ENCODE data around the gene FOXI2.

The FOXI2 gene

GRCh38 chr10:127735156-127735555 is 1.8 kb upstream of the FOXI2 start:
- H3K4me1 Mint-ChIP-seq, result no peaks in the 10 kb centered on the region
- peaks cover 36% of the 10 kb centered on the region for H3K27me3 Mint-ChIP-seq
- H3K27ac Mint-ChIP-seq (ENCODE audit: low read depth), result no peak overlapping the region
- H3K36me3 Mint-ChIP-seq (ENCODE audit: insufficient read depth), result no peaks in the 10 kb centered on the region
- DNase-seq (ENCODE audit: low spot score in 2 of 2) (no peak), ATAC-seq (replicated peaks; ENCODE audit: extremely low read depth, poor library complexity, severe bottlenecking) (no peak)
- peaks cover 4% of the 10 kb centered on the region for H3K9me3 Mint-ChIP-seq
- H3K4me3 Mint-ChIP-seq, result no peak overlapping the region

DNA sequence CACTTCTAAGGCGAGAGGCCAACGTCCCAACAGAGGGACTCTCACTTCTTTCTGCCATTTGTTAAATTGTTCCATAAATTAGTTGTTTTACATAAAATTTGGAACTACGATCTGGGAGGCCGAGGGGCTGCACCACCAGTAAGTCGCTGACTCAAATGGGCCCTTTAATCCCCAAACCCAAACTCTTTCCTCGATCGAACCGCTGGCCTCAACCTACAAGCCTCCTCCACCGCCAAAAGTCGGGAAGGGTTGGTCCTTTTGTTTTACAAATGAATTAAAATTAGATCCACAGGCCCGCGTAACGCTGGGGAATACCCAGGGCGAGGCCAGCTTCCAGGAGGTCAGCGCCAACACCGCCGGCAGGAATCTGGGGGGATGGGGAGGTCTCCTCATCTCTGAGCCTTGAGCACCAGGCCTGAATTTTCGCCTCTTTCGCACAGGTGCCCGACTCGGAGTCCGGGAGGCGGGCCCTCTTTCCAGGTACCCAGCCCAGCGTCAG is 1.2 kb upstream of the FOXI2 start:
- no peak for ATAC-seq (replicated peaks; ENCODE audit: extremely low read depth, poor library complexity, severe bottlenecking)

DNA sequence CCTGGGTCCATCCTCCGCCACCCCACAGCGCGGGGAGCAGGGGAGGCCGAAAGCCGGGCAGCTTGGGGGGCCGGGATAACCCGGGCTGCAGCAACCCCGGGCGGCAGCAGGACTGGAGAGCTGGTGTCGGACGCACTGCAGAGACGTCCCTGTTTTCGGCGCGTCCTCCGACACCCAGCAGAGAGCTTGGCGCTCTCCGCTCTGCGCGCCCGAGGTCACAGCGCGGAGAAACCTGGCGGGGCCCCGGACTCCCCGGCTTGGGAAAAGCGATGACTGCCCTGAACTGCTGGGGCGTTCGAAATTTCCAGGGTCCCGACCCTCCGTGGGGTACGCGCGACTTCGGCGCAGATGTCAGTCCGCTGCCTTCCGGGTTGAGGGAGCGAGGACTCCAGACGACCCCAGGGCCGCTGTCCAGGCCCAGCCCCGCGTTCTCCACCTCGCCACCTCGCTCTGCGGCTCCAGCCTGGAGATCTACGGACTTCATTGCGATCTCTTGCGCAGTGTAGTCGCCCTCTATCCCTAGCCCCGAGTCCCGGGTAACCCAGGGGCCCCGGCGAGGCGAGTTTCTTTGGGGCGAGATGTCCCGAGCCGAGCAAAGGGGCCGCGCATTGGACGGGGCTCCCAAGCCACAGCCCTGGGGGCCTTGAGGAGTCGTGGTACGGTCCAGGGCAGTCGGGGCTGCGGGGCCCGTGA is 617 bp upstream of the FOXI2 start:
- peaks cover 36% of the 10 kb centered on the region for H3K27me3 Mint-ChIP-seq
- H3K4me3 Mint-ChIP-seq, result no peak overlapping the region
- DNase-seq (ENCODE audit: low spot score in 2 of 2) (no peak), ATAC-seq (replicated peaks; ENCODE audit: extremely low read depth, poor library complexity, severe bottlenecking) (no peak)
- no peaks in the 10 kb centered on the region for H3K36me3 Mint-ChIP-seq (ENCODE audit: insufficient read depth)
- peaks cover 5% of the 10 kb centered on the region for H3K9me3 Mint-ChIP-seq
- no peak overlapping the region for H3K27ac Mint-ChIP-seq (ENCODE audit: low read depth)
- H3K4me1 Mint-ChIP-seq, result no peaks in the 10 kb centered on the region

More for the DNA sequence above, 1.2 kb upstream of the FOXI2 start:
- H3K9me3 Mint-ChIP-seq, result peaks cover 5% of the 10 kb centered on the region
- no peak overlapping the region for H3K27ac Mint-ChIP-seq (ENCODE audit: low read depth)
- peaks cover 36% of the 10 kb centered on the region for H3K27me3 Mint-ChIP-seq
- H3K4me1 Mint-ChIP-seq, result no peaks in the 10 kb centered on the region
- no peak overlapping the region for H3K4me3 Mint-ChIP-seq
- H3K36me3 Mint-ChIP-seq (ENCODE audit: insufficient read depth), result no peaks in the 10 kb centered on the region
- no peak for DNase-seq (ENCODE audit: low spot score in 2 of 2)

DNA sequence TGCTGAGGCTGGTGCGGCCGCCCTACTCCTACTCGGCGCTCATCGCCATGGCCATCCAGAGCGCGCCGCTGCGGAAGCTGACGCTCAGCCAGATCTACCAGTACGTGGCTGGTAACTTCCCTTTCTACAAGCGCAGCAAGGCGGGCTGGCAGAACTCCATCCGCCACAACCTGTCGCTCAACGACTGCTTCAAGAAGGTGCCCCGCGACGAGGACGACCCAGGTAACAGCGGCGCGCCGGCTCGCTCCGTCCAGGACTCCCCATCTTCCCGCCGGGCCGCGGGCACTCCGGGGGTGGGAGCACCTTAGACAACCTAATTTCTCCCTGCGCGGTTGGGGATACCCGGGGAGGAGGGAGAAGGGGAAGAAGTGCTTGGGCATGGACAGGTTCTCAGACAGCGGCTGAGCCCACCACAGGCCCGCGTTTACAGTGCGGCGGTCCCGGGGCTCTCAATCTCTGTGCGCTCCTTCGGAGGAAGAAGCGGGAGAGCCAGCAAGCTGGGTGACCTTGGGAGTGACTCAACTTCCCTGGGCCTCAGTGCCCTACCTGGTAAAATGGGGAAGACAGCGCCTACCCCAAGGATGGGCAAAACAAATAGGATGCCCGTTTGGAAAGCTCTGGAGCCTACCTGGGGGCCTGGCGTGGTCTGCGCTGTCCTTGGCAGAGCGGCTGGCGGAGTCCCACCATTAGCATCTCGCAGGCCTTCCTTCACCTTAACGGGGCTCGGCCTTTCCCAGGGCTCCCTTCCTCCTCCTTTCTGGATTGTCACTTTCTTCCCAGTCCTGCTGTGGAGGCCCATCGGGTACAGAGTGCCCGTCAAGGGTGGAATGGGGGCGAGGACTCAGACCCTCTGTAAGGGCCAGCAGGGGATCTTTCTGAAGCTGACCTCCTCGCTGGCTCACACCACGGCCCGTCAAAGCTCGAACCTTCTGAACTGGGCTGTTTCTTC is 852 bp downstream of the FOXI2 start:
- DNase-seq (ENCODE audit: low spot score in 2 of 2), result no peak
- peaks cover 29% of the 10 kb centered on the region for H3K27me3 Mint-ChIP-seq
- H3K36me3 Mint-ChIP-seq (ENCODE audit: insufficient read depth), result no peaks in the 10 kb centered on the region
- H3K4me3 Mint-ChIP-seq, result no peak overlapping the region
- no peaks in the 10 kb centered on the region for H3K4me1 Mint-ChIP-seq
- ATAC-seq (replicated peaks; ENCODE audit: extremely low read depth, poor library complexity, severe bottlenecking), result no peak
- no peak overlapping the region for H3K27ac Mint-ChIP-seq (ENCODE audit: low read depth)
- H3K9me3 Mint-ChIP-seq, result peaks cover 5% of the 10 kb centered on the region

GRCh38 chr10:127738512-127739424 is 1.8 kb downstream of the FOXI2 start:
- Mint-ChIP-seq H3K36me3 (ENCODE audit: insufficient read depth) (no peaks in the 10 kb centered on the region), H3K4me3 (no peak overlapping the region), H3K27me3 (peaks cover 29% of the 10 kb centered on the region), H3K27ac (ENCODE audit: low read depth) (no peak overlapping the region), H3K9me3 (peaks cover 5% of the 10 kb centered on the region), H3K4me1 (no peaks in the 10 kb centered on the region)
- DNase-seq (ENCODE audit: low spot score in 2 of 2) (no peak), ATAC-seq (replicated peaks; ENCODE audit: extremely low read depth, poor library complexity, severe bottlenecking) (no peak)

DNA sequence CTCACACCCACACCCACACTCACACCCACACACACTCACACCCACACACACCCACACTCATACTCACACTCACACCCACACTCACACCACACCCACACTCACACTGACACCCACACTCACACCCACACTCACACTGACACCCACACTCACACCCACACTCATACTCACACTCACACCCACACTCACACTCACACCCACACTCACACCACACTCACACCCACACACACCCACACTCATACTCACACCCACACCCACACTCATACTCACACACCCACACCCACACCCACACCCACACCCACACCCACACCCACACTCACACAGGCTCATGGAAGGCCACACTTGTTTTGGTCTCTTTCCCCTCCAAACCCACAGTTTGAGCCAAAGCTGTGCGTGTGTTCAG is 2.9 kb downstream of the FOXI2 start:
- DNase-seq (ENCODE audit: low spot score in 2 of 2) (no peak), ATAC-seq (replicated peaks; ENCODE audit: extremely low read depth, poor library complexity, severe bottlenecking) (no peak)
- H3K36me3 Mint-ChIP-seq (ENCODE audit: insufficient read depth), result no peaks in the 10 kb centered on the region
- no peak overlapping the region for H3K4me3 Mint-ChIP-seq
- no peak overlapping the region for H3K27ac Mint-ChIP-seq (ENCODE audit: low read depth)
- peaks cover 5% of the 10 kb centered on the region for H3K9me3 Mint-ChIP-seq
- no peaks in the 10 kb centered on the region for H3K4me1 Mint-ChIP-seq
- peaks cover 29% of the 10 kb centered on the region for H3K27me3 Mint-ChIP-seq

DNA sequence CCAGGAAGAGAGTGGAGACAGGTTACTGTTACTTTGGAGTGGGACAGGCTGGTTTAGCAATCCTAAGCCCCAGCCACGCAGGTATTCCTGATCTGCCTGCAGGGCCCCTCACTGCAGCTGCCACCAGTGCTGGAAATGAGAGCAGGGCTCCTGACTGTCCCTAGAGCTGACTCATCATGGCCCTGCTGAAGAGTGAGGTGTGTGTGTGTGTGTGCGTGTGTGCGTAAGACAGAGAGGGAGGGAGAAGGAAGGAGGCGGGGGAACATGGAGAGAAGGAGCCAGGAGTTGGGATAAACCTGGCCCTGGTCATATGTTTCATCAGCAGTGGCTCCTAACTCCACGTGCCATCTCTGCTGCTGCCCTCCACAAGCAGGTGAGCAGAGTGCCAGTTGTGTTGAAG is 3.6 kb downstream of the FOXI2 start:
- H3K36me3 Mint-ChIP-seq (ENCODE audit: insufficient read depth), result no peaks in the 10 kb centered on the region
- ATAC-seq (replicated peaks; ENCODE audit: extremely low read depth, poor library complexity, severe bottlenecking) (no peak), DNase-seq (ENCODE audit: low spot score in 2 of 2) (no peak)
- peaks cover 24% of the 10 kb centered on the region for H3K27me3 Mint-ChIP-seq
- H3K4me3 Mint-ChIP-seq, result no peak overlapping the region
- H3K4me1 Mint-ChIP-seq, result no peaks in the 10 kb centered on the region
- peaks cover 5% of the 10 kb centered on the region for H3K9me3 Mint-ChIP-seq
- no peak overlapping the region for H3K27ac Mint-ChIP-seq (ENCODE audit: low read depth)

DNA sequence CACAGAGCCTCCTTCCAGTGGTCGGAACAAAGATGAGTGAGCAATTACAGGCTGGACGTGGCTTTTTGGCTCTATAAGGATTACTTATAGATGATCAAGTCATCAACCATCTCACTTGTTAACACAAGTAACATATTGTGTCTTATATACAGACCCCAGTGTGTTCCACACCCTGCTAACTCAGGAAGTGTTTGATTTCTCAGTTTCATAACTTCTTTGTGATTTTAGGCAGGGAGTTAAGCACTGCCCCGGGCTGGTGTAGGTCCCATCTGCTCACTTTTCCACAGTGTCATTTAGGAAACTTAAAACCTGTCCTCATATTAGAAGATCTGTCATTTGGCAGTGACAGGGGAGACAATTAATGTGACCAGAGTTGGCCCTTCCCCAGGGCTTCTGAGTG is 6.2 kb downstream of the FOXI2 start:
- Mint-ChIP-seq H3K27me3 (peaks cover 24% of the 10 kb centered on the region), H3K4me1 (no peaks in the 10 kb centered on the region), H3K36me3 (ENCODE audit: insufficient read depth) (peaks cover 2% of the 10 kb centered on the region), H3K27ac (ENCODE audit: low read depth) (no peak overlapping the region), H3K4me3 (no peak overlapping the region), H3K9me3 (peaks cover 5% of the 10 kb centered on the region)
- ATAC-seq (replicated peaks; ENCODE audit: extremely low read depth, poor library complexity, severe bottlenecking), result no peak
- no peak for DNase-seq (ENCODE audit: low spot score in 2 of 2)

- H3K27me3 Mint-ChIP-seq, result peaks cover 35% of the 10 kb centered on the region
- H3K36me3 Mint-ChIP-seq (ENCODE audit: insufficient read depth), result peaks cover 2% of the 10 kb centered on the region
- no peak for ATAC-seq (replicated peaks; ENCODE audit: extremely low read depth, poor library complexity, severe bottlenecking)
- DNase-seq (ENCODE audit: low spot score in 2 of 2), result no peak
- no peak overlapping the region for H3K27ac Mint-ChIP-seq (ENCODE audit: low read depth)
- no peak overlapping the region for H3K4me3 Mint-ChIP-seq
- peaks cover 3% of the 10 kb centered on the region for H3K9me3 Mint-ChIP-seq
- H3K4me1 Mint-ChIP-seq, result no peaks in the 10 kb centered on the region
Measured at GRCh38 chr10:127744956-127745355, 8.0 kb downstream of the FOXI2 start.

GRCh38 chr10:127745861-127746260 is 8.9 kb downstream of the FOXI2 start:
- no peak overlapping the region for H3K4me3 Mint-ChIP-seq
- no peaks in the 10 kb centered on the region for H3K9me3 Mint-ChIP-seq
- H3K4me1 Mint-ChIP-seq, result no peaks in the 10 kb centered on the region
- H3K27me3 Mint-ChIP-seq, result peaks cover 39% of the 10 kb centered on the region
- DNase-seq (ENCODE audit: low spot score in 2 of 2), result no peak
- no peak overlapping the region for H3K27ac Mint-ChIP-seq (ENCODE audit: low read depth)
- no peak for ATAC-seq (replicated peaks; ENCODE audit: extremely low read depth, poor library complexity, severe bottlenecking)
- H3K36me3 Mint-ChIP-seq (ENCODE audit: insufficient read depth), result peaks cover 2% of the 10 kb centered on the region

GRCh38 chr10:127755753-127756152 is 18.8 kb downstream of the FOXI2 start:
- no peaks in the 10 kb centered on the region for H3K4me1 Mint-ChIP-seq
- H3K9me3 Mint-ChIP-seq, result no peaks in the 10 kb centered on the region
- no peak overlapping the region for H3K27ac Mint-ChIP-seq (ENCODE audit: low read depth)
- ATAC-seq (replicated peaks; ENCODE audit: extremely low read depth, poor library complexity, severe bottlenecking) (no peak), DNase-seq (ENCODE audit: low spot score in 2 of 2) (no peak)
- peaks cover 28% of the 10 kb centered on the region for H3K27me3 Mint-ChIP-seq
- H3K36me3 Mint-ChIP-seq (ENCODE audit: insufficient read depth), result no peaks in the 10 kb centered on the region
- H3K4me3 Mint-ChIP-seq, result no peak overlapping the region

GRCh38 chr10:127756264-127756663 is 19.3 kb downstream of the FOXI2 start:
- no peaks in the 10 kb centered on the region for H3K36me3 Mint-ChIP-seq (ENCODE audit: insufficient read depth)
- ATAC-seq (replicated peaks; ENCODE audit: extremely low read depth, poor library complexity, severe bottlenecking) (no peak), DNase-seq (ENCODE audit: low spot score in 2 of 2) (no peak)
- no peaks in the 10 kb centered on the region for H3K9me3 Mint-ChIP-seq
- no peak overlapping the region for H3K27ac Mint-ChIP-seq (ENCODE audit: low read depth)
- H3K4me3 Mint-ChIP-seq, result no peak overlapping the region
- H3K27me3 Mint-ChIP-seq, result peaks cover 24% of the 10 kb centered on the region
- no peaks in the 10 kb centered on the region for H3K4me1 Mint-ChIP-seq
